ENCODE measurements around the gene SKIC8. TPM values are rescaled to one million over a fixed set of nuclear protein-coding genes. Genes with fewer than 3 reads are reported as not detected.
"Not testable (repeated sequence)": the region's sequence is repeated elsewhere in the genome, so short reads cannot be mapped to it uniquely, and the experiment has no call there.

Gene SKIC8
- total RNA-seq, 1 donor from 2014 or later: 95.4 TPM

- no peak for DNase-seq (ENCODE audit: low read depth, low spot score)
Measured at GRCh38 chr15:78256044-78256437, 43.4 kb downstream of the SKIC8 start.

GRCh38 chr15:78255421-78256043 lies 43.9 kb downstream of the SKIC8 start:
- no peak for DNase-seq (ENCODE audit: low read depth, low spot score)

- DNase-seq (ENCODE audit: low read depth, low spot score): no peak
Measured at GRCh38 chr15:78251136-78251535, 48.3 kb downstream of the SKIC8 start.

DNA sequence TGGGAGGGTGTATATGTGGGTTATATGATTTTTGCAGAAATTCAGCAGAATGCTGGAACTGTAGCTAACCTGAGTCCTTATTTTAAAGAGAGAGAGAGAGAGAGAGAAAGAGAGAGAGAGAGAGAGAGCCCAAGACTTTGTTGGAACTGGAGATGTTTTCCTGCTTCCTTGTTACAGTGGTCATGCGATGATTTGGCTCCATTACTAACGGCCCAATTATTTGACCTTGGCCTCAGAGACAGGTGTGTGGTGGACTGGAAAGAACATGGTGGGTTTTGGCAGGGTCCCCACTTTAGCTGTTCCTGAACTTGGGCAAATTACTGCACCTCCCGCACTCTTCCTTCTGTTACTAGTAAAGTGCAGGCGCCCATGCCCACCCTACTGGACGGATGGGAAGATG lies 50.3 kb downstream of the SKIC8 start:
- DNase-seq (ENCODE audit: low read depth, low spot score): no peak

GRCh38 chr15:78247911-78248310 lies 51.5 kb downstream of the SKIC8 start:
- DNase-seq (ENCODE audit: low read depth, low spot score): no peak

- not testable (repeated sequence) for DNase-seq (ENCODE audit: low read depth, low spot score)
Measured at GRCh38 chr15:78245976-78246620, 53.3 kb downstream of the SKIC8 start.

- DNase-seq (ENCODE audit: low read depth, low spot score): not testable (repeated sequence)
Measured at GRCh38 chr15:78245392-78245791, 54.0 kb downstream of the SKIC8 start.

DNA sequence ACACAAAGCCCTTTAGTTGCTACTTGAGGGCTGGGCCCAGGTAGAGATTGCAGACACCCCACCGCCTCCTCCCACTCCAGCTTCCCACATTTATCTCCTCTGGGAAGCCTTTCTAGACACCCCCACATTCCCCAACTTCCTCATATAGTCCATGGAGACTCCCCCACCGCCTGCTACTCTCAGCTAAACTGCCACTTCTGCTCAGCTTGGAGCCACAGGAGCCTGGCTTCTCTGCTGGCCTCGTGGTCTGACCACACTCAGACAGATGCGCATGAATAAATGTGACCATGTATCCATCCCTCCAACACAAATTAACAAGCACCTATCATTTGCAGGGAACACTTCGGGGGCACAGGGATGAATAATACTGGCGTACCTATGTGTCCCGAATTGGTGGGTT lies 54.5 kb downstream of the SKIC8 start:
- no peak for DNase-seq (ENCODE audit: low read depth, low spot score)

DNA sequence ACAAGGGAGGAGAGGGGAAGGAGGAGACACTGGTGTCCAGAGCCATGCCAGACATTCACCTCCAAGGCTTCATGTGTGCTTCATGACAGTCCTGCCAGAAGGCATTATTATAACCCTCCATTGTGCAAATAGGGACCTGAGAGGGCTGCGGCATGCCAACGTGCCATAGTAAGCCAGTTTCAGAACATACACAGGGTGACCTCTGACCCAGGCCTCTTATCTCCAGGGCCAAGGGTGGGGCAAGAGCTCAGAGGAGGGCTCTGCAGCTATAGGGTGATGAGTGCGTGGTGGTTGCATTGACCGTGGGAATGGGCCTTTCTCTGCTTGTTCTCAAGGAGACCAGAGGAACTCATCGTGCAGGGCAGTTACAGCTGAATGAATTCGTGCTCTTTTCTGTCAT lies 55.3 kb downstream of the SKIC8 start:
- DNase-seq (ENCODE audit: low read depth, low spot score): no peak

DNA sequence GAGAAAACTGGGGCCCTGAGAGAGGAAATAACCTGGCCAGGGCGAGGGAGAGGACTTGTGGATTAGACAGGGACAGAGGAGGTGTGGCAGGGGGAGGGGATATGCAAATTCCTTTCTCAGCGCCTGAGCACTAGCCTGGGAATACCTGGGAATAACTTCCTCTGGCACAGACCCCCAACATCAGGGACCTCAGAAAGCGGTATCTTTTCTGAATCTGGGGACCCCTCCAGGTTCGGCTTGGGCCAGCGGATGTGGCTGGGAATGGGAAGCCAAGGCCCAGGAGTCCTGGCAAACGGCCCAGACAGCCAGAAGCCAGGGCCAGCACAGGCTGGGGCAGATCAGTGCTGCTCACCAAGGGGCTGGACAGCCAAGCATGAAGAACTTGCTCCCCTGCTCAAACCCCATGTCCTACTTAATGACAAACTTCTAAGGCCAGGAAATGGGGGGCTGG lies 55.9 kb downstream of the SKIC8 start:
- no peak for DNase-seq (ENCODE audit: low read depth, low spot score)

DNA sequence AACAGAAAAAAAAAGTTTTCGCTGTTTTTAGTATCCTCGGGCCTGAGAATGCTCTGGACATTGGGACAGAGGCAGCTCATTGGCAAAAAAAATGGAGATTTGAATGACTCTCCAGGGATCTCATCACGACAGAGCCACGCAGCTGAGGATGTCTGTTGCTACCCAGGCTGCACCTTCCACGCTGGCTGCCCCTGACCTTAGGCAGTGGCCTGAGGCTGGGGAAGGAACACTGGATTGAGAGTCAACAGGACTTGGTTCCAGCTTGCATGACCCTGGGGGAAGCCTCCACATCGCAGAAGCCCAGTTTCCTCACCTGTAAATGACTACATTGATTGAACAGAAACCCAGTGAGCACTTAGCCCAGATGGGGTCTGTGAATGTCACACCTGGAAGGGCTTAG lies 56.4 kb downstream of the SKIC8 start:
- DNase-seq (ENCODE audit: low read depth, low spot score): no peak

- DNase-seq (ENCODE audit: low read depth, low spot score): no peak
Measured at GRCh38 chr15:78242128-78242527, 57.3 kb downstream of the SKIC8 start.

GRCh38 chr15:78241017-78241416 lies 58.4 kb downstream of the SKIC8 start:
- DNase-seq (ENCODE audit: low read depth, low spot score): no peak

- DNase-seq (ENCODE audit: low read depth, low spot score): no peak
Measured at GRCh38 chr15:78239811-78240210, 59.6 kb downstream of the SKIC8 start.

DNA sequence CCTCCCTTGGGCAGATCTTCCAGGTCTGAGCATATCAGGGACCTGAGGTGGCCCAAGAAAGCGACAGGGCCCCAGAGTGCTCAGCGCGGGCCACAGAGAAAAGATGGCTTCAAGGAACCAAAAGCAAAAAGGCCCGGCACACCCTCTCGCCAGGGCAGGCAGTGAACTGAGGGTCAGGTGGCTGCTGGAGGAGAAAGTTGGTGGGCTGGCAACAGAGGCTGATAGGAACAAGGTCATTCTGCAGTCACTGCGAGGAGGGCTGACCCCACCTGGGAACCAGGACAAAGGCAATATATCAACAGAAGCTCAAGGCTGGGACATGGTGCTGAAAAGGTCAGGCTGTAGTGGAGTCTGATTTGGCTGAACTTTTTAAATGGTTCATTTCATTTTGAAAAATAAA lies 62.3 kb downstream of the SKIC8 start:
- DNase-seq (ENCODE audit: low read depth, low spot score): no peak

DNA sequence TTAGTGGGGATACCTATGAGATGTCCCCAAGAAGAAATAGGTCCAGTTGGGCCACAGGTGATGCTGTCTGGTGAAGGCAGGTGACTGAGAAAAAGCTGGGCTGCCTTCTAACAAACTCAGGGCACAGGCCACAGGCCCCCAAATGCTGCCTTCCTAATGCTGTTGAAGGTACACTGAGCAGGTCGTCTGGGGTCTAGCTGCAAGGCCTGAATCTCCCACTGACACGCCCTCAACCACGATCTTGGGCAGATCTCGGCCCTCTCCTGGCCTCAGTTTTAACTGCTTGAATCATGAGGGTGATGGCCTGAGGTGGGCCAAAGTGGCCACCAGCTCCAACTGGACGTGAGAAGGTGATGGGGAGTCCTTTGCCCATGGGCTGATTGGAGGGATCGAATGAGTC lies 62.9 kb downstream of the SKIC8 start:
- no peak for DNase-seq (ENCODE audit: low read depth, low spot score)

GRCh38 chr15:78234515-78235040 lies 64.8 kb downstream of the SKIC8 start, which contains the start of gene ACSBG1:
ACSBG1 (minus strand) TSS chr15:78234565; CDS start chr15:78234501, 64 bp downstream.
- no peak for DNase-seq (ENCODE audit: low read depth, low spot score)

DNA sequence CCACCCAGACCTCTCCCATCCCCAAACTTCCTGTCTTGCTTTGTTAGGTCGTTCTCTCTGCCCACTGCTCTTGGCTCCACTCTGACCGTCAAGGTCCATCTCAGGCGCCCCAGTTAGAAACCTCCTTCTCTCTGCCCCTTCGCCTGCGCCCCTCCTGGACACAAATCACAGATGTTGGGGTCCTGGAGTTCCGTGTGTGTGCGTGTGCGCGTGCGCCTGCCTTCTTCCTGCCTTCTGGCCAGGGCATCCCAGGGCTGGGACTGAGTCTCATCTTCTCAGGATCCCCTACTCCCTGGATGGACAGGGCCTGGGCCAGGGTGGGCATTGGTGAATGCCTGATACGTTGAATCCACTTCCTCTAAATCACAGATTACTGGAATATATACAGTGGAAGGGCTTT lies 65.9 kb downstream of the SKIC8 start:
- no peak for DNase-seq (ENCODE audit: low read depth, low spot score)

Other genes starting within 250 kb of the SKIC8 start
- gene TBC1D2B, start 221.9 kb downstream of the SKIC8 start, total RNA-seq: 25.7 and 30.9 TPM in 2 replicates
- not detected in 2 replicates for gene SH2D7, start 207.0 kb downstream of the SKIC8 start, total RNA-seq
- 1.4 and 1.6 TPM in 2 replicates for gene CIB2, start 168.2 kb downstream of the SKIC8 start, total RNA-seq
- gene IDH3A, start 150.2 kb downstream of the SKIC8 start, total RNA-seq: 33.9 and 81.9 TPM in 2 replicates
- gene ACSBG1, start 65.0 kb downstream of the SKIC8 start, total RNA-seq: not detected in 2 replicates
- gene DNAJA4, start 35.0 kb downstream of the SKIC8 start, total RNA-seq: 4.7 and 16.4 TPM in 2 replicates
- gene CRABP1, start 40.7 kb upstream of the SKIC8 start, total RNA-seq: not detected in 2 replicates
- 21.4 and 23.5 TPM in 2 replicates for gene IREB2, start 138.6 kb upstream of the SKIC8 start, total RNA-seq
- gene HYKK, start 208.0 kb upstream of the SKIC8 start, total RNA-seq: 2.3 and 2.6 TPM in 2 replicates
- 283 and 364 TPM in 2 replicates for gene PSMA4, start 240.8 kb upstream of the SKIC8 start, total RNA-seq

All from pulmonary artery endothelial cell (primary cell).